ENCODE measurements around the gene DNAH1.

DNAH1 gene

DNA sequence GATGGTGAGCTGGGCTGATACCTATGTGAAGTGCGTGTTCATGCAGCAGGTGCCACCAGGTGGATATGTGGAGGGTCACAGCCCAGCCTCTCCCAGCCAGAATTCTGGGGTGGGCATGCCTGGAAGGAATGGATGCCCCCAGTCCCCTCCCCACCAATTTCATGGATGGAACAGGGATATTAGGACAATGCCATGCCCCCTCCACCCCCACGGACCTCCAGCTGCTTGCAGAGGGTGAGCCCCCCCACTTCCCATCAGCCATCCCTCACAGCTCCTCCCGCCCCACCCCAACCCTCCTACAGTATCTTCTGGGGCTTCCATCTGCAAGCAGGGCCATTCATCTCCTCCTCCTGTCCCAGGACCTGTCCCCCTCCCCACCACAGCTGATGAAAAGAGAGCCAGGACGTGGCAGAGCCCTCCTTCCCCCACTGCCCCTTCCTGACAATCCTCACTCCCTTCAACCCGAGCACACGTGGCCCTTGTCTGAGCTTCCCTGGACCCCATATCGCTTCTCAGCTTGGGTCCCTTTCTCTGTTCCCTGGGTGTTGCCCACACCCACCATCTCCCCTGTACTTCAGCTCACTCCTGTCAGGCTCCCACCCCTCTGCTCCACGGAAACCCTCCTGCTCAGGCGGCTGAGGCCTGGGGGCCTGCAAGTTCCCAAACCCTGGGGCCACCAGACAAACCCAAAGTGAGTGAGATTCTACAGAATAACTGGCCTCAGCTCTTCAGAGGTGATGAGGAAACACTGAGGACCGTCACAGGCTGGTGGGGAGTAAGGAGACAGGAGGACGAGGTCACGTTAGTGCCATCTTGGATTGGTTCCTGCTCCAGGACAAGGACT, 131.6 kb downstream of the DNAH1 start:
- Histone ChIP-seq H3K18ac (ENCODE audit: low read depth in 1 of 2, low read length in 2 of 2) (no peak overlapping the region), H3K4me3 (ENCODE audit: insufficient read depth in 1 of 2, low read depth in 1 of 2, low read length in 2 of 2) (no peak overlapping the region), H4K8ac (ENCODE audit: low read length) (no peak overlapping the region), H2BK5ac (ENCODE audit: low read depth, low read length, poor library complexity, severe bottlenecking) (no peak overlapping the region), H3K36me3 (ENCODE audit: control insufficient read depth in 1 of 2, insufficient read depth in 2 of 2, low read depth in 1 of 2, low read length in 2 of 2) (no peaks in the 10 kb centered on the region), H2BK120ac (ENCODE audit: low read depth, low read length) (no peak overlapping the region), H3K27me3 (ENCODE audit: control insufficient read depth in 1 of 2, insufficient read depth in 1 of 2, low read length in 2 of 2) (peaks cover 0 to 10% of the 10 kb centered on the region in 2 experiments), H3K14ac (ENCODE audit: low read length in 2 of 2) (no peak overlapping the region), H3K9me3 (ENCODE audit: control insufficient read depth, low read length) (no peaks in the 10 kb centered on the region), H2BK12ac (ENCODE audit: low read length in 2 of 2) (no peak overlapping the region), H3K4ac (ENCODE audit: low read depth in 1 of 2, low read length in 2 of 2) (no peak overlapping the region), H3K27ac (ENCODE audit: low read length, poor library complexity, severe bottlenecking) (no peak overlapping the region), H2AFZ (ENCODE audit: low read depth, low read length) (no peak overlapping the region), H3K4me1 (ENCODE audit: control insufficient read depth, insufficient read depth, low read depth, low read length) (peaks cover 19% of the 10 kb centered on the region), H2BK15ac (ENCODE audit: low read depth, poor library complexity, severe bottlenecking) (no peak overlapping the region), H3K4me2 (ENCODE audit: low read length, poor library complexity, severe bottlenecking) (no peak overlapping the region), H3K79me1 (replicated peaks; ENCODE audit: low read length, poor library complexity, severe bottlenecking) (no peaks in the 10 kb centered on the region), H2AK5ac (ENCODE audit: low read length, severe bottlenecking) (no peak overlapping the region), H4K91ac (ENCODE audit: low read length) (no peak overlapping the region), H3K23ac (ENCODE audit: low read length in 2 of 2) (no peak overlapping the region), H3K9ac (ENCODE audit: low read length) (no peak overlapping the region)
- no peak for DNase-seq
- 80% methylated on average over 12 of the region's 12 CpGs for WGBS

Small RNA genes lying within 50 kb of the gene (small RNA-seq; reads per million reads assigned to genes)
- 1.7 reads per million for gene MIR135A1 (ENCODE audit: low read depth)
- gene MIRLET7G (ENCODE audit: low read depth) = 7,854 reads per million, percentile 99 among the genes with 10 or more reads in this experiment

All from mesenchymal stem cell (in vitro differentiated cells and primary cell).